Natural killer cell treated with Interleukin-12 subunit alpha and Interleukin-12 subunit beta and Interleukin-15 and Interleukin-18, amount 100 ng/mL, for 72 hours (primary cell): ENCODE results near the gene SIN3B. TPM values are rescaled to one million over a fixed set of nuclear protein-coding genes. Genes with fewer than 3 reads are reported as not detected.
"Not testable (repeated sequence)": the region's sequence is repeated elsewhere in the genome, so short reads cannot be mapped to it uniquely, and the experiment has no call there.

Experiments
- ATAC-seq, 2 donors: fragments of 150-1000 bp; cut with Tn5 transposase in 1 of 2; sonication (Bioruptor Pico), chemical (Tn5 transposase) in 1 of 2; 2 replicates each; pipeline ENCODE4 v1.10.0; 2021
- DNase-seq: peaks from one replicate; pipeline ENCODE4 v3.0.0; 2022; ENCODE audit warnings: low spot score
- H3K27ac Mint-ChIP-seq, 2 donors: 1 replicate in 1 of 2; 2 replicates in 1 of 2; pipeline ENCODE4 v1.8.0; 2022; ENCODE audit warnings: mixed read lengths in 2 of 2, mild to moderate bottlenecking in 1 of 2, moderate library complexity in 1 of 2
- H3K27me3 Mint-ChIP-seq, 2 donors: 1 replicate in 1 of 2; 2 replicates in 1 of 2; pipeline ENCODE4 v1.8.0; 2022; ENCODE audit warnings: mixed read lengths in 2 of 2
- H3K36me3 Mint-ChIP-seq: one replicate; pipeline ENCODE4 v1.8.0; 2022; ENCODE audit warnings: mixed read lengths
- H3K4me1 Mint-ChIP-seq, 2 donors: 1 replicate in 1 of 2; 2 replicates in 1 of 2; pipeline ENCODE4 v1.8.0; 2022; ENCODE audit warnings: low read depth in 2 of 2, mixed read lengths in 2 of 2, mild to moderate bottlenecking in 1 of 2
- H3K4me3 Mint-ChIP-seq: one replicate; pipeline ENCODE4 v1.8.0; 2022; ENCODE audit warnings: mixed read lengths
- H3K9me3 Mint-ChIP-seq: 2 replicates; pipeline ENCODE4 v1.8.0; 2022; ENCODE audit warnings: mixed read lengths
- total RNA-seq, 2 donors: library from RNA; stranded (reverse); gene quantifications; one replicate each; pipeline ENCODE4 v1.2.3, GENCODE V29; 2022

Gene SIN3B
- total RNA-seq, 2 donors from 2014 or later, result 33.0 to 53.2 TPM

DNA sequence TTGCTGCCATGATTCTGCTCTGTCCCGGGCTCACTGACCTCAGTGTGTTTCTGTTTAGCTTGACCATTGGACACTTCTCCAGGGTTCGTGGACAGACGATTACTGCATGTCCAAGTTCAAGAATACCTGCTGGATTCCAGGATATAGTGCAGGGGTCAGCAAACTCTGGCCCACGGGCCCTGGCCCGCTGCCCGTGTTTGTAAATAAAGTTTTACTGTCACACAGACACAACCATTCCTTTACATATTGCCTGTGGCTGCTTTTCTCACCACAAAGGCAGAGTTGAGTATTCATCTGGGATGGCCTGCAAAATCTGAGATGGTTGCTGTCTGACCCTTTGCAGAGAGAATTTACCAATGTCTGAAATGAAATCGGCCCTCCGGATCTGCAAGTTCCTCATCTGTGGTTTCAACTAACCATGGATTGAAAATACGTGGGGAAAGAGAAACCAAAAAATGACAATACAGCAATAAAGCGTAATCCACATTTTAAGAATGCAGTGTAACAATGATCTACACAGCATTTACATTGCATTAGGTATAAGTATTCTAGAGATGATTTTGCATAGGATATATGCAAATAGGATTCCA is 33.7 kb downstream of the SIN3B start:
- no peak overlapping the region for H3K4me3 Mint-ChIP-seq

DNA sequence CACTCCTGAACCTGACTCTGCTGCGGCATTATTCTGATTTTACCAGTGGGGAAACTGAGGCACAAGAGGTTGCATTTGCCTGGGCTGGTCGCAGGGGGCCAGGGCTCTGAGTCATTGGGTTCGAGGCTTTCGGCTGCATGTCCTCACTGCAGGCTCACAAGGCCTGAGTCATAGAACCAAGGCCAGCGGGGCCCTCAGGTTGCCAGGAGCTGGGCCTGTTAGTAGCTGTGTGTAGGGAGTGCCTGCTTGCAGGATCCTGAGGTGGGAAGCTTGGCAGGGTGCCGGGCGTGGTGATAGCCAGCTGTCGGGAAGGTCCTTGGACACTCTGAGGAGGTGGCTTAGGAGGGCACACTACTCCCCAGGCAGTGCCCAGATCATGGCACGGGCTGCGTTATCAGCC is 38.0 kb downstream of the SIN3B start:
- Mint-ChIP-seq H3K4me1 (peaks cover 0 to 5% of the 10 kb centered on the region in 2 donors), H3K36me3 (no peaks in the 10 kb centered on the region)
- ATAC-seq, result no peak

More for the DNA sequence above, 33.7 kb downstream of the SIN3B start:
- H3K9me3 Mint-ChIP-seq, result no peaks in the 10 kb centered on the region
- ATAC-seq (no peak), DNase-seq (no peak)
- peaks cover 0 to 8% of the 10 kb centered on the region in 2 donors for H3K4me1 Mint-ChIP-seq
- H3K27me3 Mint-ChIP-seq, result no peaks in the 10 kb centered on the region
- no peak overlapping the region for H3K27ac Mint-ChIP-seq
- peaks cover 4% of the 10 kb centered on the region for H3K36me3 Mint-ChIP-seq

DNA sequence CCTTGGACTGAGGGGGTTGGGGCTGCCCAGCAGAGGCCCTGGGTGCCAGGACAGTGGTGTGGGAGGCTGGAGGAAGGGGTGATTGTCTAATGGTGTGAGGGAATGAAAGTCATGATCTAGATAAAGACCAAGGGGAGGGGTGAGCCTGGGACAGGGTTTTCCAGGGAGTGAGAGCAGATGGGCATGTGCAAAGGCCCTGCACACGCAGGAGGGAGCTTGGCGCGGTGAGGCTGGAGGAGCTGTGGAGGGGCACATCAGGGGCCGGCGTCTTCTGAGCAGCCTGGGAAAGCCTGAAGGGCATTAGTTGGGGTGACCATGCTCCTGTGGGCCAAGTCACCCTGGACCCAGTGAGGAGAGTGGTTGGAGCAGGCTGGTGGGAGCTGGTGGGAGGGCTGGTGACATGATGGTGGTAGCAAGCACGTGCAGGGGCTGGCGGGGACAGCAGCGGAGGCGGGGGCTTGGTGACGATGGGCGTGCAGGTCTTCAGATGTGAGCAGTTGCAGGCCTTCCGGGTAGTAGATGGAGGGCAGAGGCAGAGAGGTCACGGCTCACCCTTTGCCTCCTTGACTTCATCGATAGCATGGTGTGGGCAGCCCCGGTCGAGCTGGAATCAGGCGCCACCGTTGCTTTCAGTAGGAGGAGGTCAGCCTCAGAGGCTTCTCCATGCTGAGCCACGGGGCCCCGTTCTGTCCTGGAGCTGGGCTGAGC is 39.4 kb downstream of the SIN3B start:
- Mint-ChIP-seq H3K27me3 (no peaks in the 10 kb centered on the region), H3K27ac (no peak overlapping the region), H3K4me3 (no peak overlapping the region), H3K36me3 (no peaks in the 10 kb centered on the region), H3K4me1 (peaks cover 0 to 5% of the 10 kb centered on the region in 2 donors), H3K9me3 (no peaks in the 10 kb centered on the region)
- ATAC-seq (no peak), DNase-seq (no peak)

More for the DNA sequence above, 38.0 kb downstream of the SIN3B start:
- Mint-ChIP-seq H3K4me3 (no peak overlapping the region), H3K27ac (no peak overlapping the region), H3K9me3 (no peaks in the 10 kb centered on the region), H3K27me3 (no peaks in the 10 kb centered on the region)
- DNase-seq, result no peak

DNA sequence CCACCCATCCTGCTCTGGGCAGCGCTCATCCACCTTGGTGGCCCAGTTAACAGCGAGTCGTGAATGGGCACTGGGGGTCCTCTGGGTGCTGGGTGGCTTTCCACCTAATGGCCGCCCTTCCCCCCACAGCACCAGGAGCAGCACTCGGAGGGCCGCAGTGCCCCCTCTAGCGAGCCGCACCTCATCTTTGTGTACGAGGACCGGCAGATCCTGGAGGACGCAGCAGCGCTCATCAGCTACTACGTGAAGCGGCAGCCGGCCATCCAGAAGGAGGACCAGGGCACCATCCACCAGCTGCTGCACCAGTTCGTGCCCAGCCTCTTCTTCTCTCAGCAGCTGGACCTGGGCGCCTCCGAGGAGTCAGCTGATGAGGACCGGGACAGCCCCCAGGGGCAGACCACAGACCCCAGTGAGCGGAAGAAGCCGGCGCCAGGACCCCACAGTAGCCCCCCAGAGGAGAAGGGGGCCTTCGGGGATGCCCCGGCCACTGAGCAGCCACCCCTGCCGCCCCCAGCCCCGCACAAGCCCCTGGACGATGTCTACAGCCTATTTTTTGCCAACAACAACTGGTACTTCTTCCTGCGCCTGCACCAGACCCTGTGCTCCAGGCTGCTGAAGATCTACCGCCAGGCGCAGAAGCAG is 40.3 kb downstream of the SIN3B start:
- Mint-ChIP-seq H3K36me3 (peaks cover 5% of the 10 kb centered on the region), H3K27me3 (no peaks in the 10 kb centered on the region), H3K4me3 (no peak overlapping the region), H3K27ac (no peak overlapping the region), H3K4me1 (peaks cover 8 to 12% of the 10 kb centered on the region in 2 donors), H3K9me3 (peaks cover 4% of the 10 kb centered on the region)
- no peak for ATAC-seq
- DNase-seq, result no peak

DNA sequence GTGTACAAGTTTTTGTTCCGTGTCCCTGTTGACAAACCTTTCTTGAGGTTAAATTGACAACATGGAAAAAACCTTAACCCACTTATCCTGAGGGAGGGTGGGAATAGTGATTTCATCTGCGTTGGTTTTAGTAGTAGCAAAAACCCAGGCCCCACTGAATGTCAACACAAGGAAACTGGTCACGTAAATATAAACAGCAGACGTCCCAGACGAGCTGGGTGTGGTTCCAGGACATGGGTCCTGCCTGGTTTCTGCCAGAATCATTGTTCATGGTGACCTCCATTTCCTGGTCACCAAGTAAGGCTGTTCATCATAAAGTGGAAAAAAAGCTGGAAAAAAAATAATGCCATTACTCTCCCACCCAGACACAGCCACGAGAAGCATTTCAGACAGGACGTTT is 42.7 kb downstream of the SIN3B start:
- H3K4me3 Mint-ChIP-seq, result no peak overlapping the region
- H3K36me3 Mint-ChIP-seq, result peaks cover 12% of the 10 kb centered on the region
- no peak overlapping the region for H3K27ac Mint-ChIP-seq
- DNase-seq, result no peak
- peaks cover 8% of the 10 kb centered on the region for H3K9me3 Mint-ChIP-seq
- ATAC-seq, result no peak
- H3K27me3 Mint-ChIP-seq, result no peaks in the 10 kb centered on the region
- H3K4me1 Mint-ChIP-seq, result peaks cover 16 to 25% of the 10 kb centered on the region in 2 donors

DNA sequence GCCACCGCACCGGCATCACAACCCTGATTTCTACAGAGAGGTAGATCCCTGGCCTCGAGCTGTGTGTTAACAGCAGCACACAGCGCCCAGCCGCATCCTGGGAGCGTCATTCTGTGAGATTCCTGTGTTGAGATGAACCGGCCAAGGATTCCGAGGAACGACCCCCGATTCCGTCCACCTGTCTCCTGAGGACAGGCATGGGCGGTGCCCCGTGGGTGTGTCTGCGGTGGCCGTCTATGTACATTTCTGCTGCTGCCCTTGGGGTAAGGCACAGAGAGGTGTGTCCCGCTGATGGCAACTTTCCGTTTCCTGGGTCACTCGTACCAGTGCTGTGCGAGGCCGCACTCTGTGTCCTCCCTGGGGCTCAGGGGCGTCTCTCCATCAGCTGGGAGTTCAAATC is 43.5 kb downstream of the SIN3B start:
- peaks cover 21 to 34% of the 10 kb centered on the region in 2 donors for H3K4me1 Mint-ChIP-seq
- no peak overlapping the region for H3K4me3 Mint-ChIP-seq
- DNase-seq (no peak), ATAC-seq (no peak)
- H3K27ac Mint-ChIP-seq, result no peak overlapping the region
- H3K36me3 Mint-ChIP-seq, result peaks cover 12% of the 10 kb centered on the region
- no peaks in the 10 kb centered on the region for H3K27me3 Mint-ChIP-seq
- H3K9me3 Mint-ChIP-seq, result peaks cover 8% of the 10 kb centered on the region

DNA sequence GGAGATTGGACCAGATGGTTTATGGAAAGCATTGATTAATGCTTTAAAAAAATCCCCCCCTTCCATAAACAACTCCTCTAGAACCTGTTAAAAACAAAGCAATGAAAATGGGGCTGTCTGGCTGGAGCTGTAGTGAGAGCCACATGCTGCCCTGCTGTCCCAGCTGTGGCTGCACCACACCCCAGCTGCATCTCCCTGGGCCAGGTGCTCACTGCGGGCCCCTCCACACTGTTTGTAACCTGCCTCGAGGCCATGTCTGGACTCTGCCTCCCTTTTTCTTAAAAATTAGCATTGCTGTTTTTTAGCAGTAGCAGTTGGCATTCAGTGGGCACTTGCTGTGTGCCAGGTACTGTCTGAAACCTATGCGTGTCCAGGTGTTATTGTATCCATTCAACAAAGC is 44.4 kb downstream of the SIN3B start:
- peaks cover 8% of the 10 kb centered on the region for H3K9me3 Mint-ChIP-seq
- ATAC-seq (no peak), DNase-seq (no peak)
- peaks cover 12% of the 10 kb centered on the region for H3K36me3 Mint-ChIP-seq
- H3K27ac Mint-ChIP-seq, result peak overlapping the region in 1 of 2 donors; percentile 70
- no peaks in the 10 kb centered on the region for H3K27me3 Mint-ChIP-seq
- H3K4me3 Mint-ChIP-seq, result no peak overlapping the region
- peaks cover 21 to 30% of the 10 kb centered on the region in 2 donors for H3K4me1 Mint-ChIP-seq

DNA sequence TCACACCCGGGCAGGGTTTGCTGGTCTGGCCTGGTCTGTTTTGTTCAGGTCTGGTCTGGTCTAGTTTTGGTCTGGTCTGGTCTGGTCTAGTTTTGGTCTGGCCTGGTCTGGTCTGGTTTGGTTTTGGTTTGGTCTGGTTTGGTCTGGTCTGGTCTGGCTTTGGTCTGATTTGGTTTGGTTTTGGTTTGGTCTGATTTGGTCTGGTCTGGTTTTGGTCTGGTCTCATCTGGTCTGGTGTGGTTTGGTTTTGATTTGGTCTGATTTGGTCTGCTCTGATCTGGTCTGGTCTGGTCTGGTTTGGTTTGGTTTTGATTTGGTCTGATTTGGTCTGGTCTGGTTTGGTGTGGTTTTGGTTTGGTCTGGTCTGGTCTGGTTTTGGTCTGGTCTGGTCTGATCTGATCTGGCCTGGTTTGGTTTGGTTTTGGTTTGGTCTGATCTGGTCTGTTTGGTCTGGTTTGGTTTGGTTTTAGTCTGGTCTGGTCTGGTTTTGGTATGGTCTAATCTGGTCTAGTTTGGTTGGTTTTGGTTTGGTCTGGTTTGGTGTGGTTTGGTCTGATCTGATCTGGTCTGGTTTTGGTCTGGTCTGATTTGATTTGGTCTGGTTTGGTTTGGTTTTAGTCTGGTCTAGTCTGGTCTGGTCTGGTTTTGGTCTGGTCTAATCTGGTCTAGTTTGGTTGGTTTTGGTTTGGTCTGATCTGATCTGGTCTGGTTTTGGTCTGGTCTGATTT is 45.2 kb downstream of the SIN3B start:
- Mint-ChIP-seq H3K9me3 (peaks cover 8% of the 10 kb centered on the region), H3K36me3 (peaks cover 12% of the 10 kb centered on the region), H3K27ac (peak overlapping the region; percentile 30 to 70), H3K27me3 (no peaks in the 10 kb centered on the region), H3K4me1 (peaks cover 21 to 30% of the 10 kb centered on the region in 2 donors), H3K4me3 (peak overlapping the region; percentile 14)
- DNase-seq (no peak), ATAC-seq (no peak)

DNA sequence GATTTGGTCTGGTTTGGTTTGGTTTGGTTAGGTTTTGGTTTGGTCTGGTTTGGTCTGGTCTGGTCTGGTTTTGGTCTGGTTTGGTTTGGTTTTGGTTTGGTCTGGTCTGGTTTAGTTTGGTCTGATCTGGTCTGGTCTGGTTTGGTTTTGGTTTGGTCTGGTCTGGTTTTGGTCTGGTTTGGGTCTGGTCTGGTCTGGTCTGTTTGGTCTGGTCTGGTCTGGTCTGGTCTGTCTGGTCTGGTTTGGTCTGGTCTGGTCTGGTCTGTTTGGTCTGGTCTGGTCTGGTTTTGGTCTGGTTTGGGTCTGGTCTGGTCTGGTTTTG is 45.7 kb downstream of the SIN3B start:
- not testable (repeated sequence) for H3K9me3 Mint-ChIP-seq, H3K27me3 Mint-ChIP-seq, DNase-seq, ATAC-seq
- peaks cover 21 to 30% of the 10 kb centered on the region in 2 donors for H3K4me1 Mint-ChIP-seq
- H3K4me3 Mint-ChIP-seq, result peak overlapping the region; percentile 14
- H3K36me3 Mint-ChIP-seq, result peaks cover 12% of the 10 kb centered on the region
- H3K27ac Mint-ChIP-seq, result peak overlapping the region; percentile 30 to 70

DNA sequence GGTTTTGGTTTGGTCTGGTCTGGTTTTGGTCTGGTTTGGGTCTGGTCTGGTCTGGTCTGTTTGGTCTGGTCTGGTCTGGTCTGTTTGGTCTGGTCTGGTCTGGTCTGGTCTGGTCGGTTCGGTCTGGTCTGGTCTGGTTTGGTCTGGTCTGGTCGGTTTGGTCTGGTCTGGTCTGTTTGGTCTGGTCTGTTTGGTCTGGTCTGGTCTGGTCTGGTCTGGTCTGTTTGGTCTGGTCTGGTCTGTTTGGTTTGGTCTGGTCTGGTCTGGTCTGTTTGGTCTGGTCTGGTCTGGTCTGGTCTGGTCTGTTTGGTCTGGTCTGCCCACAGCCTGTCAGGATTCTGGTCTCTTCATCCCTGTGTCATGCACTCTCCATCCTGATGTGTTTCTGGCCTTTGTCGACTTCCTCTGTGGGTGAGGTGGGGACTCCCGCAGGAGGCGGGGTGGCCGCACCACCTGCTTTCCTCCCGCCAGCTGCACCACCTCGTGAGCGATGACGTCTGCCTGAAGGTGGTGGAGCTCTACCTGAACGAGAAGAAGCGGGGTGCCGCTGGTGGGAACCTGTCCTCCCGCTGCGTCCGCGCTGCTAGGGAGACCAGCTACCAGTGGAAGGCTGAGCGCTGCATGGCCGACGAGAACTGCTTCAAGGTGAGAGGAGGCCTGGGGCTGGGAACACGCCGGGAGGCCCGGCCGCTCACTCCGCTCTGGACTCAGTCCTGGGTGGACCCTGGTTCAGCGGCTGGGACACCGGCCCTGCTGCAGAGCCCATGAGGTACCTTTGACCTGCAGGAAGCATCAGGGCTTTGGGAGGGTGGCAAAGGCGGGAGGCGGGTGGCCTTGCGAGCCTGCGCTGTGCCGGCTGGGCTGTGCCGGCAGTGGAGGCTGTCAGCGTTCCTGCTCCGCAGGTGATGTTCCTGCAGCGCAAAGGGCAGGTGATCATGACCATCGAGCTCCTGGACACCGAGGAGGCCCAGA is 46.7 kb downstream of the SIN3B start:
- DNase-seq (no peak), ATAC-seq (no peak)
- Mint-ChIP-seq H3K27me3 (no peaks in the 10 kb centered on the region), H3K27ac (no peak overlapping the region), H3K4me1 (peaks cover 21 to 35% of the 10 kb centered on the region in 2 donors), H3K36me3 (peaks cover 16% of the 10 kb centered on the region), H3K9me3 (peaks cover 8% of the 10 kb centered on the region), H3K4me3 (no peak overlapping the region)

DNA sequence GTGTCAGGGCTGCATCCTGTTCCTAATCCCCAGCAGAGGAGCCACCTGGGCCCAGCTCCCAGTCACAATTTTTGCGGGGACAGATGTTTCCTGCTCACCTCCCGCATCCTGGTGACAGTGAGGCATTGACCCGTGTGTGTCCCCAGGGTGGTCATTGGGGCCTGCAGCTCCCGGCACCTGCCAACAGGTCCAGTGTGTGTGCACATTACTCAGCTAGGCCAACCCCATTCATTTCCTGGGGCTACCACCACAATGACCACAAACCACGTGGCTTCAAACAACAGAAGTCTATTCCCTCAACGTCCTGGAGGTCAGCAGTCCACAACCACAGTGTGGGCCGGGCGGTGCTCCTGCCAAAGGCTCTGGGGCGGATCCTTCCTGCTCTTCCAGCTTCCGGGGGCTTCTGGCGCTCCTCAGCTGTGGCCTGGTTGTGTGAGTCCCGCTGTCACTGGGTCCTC is 47.7 kb downstream of the SIN3B start:
- Mint-ChIP-seq H3K4me1 (peaks cover 21 to 35% of the 10 kb centered on the region in 2 donors), H3K36me3 (peaks cover 17% of the 10 kb centered on the region), H3K27me3 (no peaks in the 10 kb centered on the region), H3K27ac (no peak overlapping the region), H3K9me3 (peaks cover 8% of the 10 kb centered on the region), H3K4me3 (no peak overlapping the region)
- peak; percentile 64 to 77 for ATAC-seq
- no peak for DNase-seq

DNA sequence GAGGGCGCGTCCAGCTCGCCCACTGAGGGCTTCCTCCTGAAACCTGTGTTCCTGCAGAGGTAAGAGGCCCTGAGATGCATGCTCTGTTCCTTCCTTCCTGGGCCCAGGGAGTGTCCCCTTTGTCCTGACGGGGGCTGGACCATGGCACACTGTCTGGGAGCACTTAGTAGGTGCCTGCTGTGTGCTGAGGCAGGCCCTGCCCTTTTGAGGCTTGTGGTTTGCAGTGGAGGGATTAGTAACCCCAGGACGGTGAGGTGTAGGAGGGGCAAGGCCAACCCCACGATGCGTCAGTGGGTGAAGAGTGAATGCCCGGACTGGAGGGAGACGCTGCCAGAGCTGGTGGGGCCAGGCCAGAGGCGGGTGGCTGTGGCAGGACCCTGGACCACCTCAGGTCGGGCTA is 48.4 kb downstream of the SIN3B start:
- Mint-ChIP-seq H3K4me3 (no peak overlapping the region), H3K27me3 (no peaks in the 10 kb centered on the region), H3K36me3 (peaks cover 24% of the 10 kb centered on the region), H3K4me1 (peaks cover 21 to 35% of the 10 kb centered on the region in 2 donors), H3K27ac (no peak overlapping the region), H3K9me3 (peaks cover 14% of the 10 kb centered on the region)
- ATAC-seq (peak; percentile 63 to 70), DNase-seq (no peak)
